ENCODE results near the gene XPO4.

DNA sequence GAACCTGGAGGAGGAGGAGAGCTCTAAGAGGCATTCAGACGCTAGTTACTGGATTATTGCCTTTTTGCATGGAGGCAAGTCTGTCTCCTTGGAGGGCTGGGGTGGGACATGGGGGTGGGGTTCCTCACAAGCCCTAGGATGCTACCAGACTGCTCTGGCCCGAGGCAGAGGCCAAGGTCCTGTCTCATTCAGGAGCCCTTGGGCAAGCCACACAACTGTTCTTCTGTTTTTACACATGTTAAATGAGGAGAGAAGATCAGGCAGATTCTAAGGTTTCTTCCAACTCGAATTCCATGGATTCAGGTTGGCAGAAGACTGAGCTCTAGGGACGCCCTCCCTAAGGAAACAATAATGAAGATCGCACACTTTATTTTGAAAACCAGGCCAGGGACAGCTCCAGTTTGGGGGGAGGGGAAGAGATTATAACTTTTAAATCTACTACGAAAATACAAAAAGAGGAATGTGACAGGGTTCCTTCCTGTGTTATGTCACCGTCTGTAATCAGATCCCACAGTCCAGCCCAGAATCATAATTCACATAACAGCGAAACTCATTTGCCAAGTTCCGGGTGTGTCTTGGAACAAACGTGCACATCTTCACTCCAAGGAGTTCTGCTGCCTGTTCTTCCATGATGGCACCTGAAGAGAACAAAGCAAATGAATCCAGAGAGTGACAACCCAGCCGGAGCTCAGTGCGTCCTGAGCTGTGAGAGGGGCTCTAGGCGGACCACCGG lies 173.8 kb downstream of the XPO4 start:
- TF ChIP-seq CTCF (IDR thresholded peaks at IDR 0.05; ENCODE audit: low read depth, low read length, poor library complexity, severe bottlenecking) (no peak), EZH2phosphoT487 (IDR thresholded peaks at IDR 0.05; ENCODE audit: borderline replicate concordance, low read length) (no peak)

Data from DOHH2 (cell line).